Measurements from ENCODE around the gene RUVBL2. TPM values are rescaled to one million over a fixed set of nuclear protein-coding genes. Genes with fewer than 3 reads are reported as not detected.

RUVBL2 gene
- total and polyA plus RNA-seq, 9 donors: 11.4 to 101 (median 53.4) TPM

DNA sequence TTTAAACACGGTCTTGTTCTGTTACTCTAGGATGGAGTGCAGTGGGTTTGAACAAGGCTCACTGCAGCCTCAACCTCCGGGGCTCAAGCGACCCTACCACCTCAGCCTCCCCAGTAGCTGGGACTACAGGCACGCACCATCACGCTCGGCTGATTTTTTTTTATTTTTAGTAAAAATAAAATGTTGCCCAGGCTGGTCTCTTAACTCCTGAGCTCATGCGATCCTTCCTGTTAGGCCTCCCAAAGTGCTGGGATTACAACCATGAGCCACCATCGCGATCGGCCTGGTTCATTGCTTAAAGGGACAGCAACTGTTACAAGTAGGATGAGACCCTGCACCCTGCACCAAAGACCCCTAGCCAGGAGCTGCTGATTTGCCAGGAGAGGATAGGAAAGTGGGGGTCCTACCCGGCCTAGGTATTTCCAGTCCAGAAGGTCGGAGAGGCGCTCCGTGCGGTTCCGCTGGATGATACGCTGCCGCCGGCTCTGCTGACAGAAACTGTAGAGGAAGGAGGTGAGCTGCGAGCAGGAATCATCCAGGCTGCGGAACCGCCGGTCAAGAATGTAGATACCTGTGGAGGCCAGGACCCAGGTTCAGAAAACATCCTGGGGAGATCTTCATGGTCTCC lies 23.4 kb upstream of the RUVBL2 start:
- WGBS, 3 donors: 81 to 82% (median 82%) methylated on average over 22 to 23 of the region's 23 CpGs

DNA sequence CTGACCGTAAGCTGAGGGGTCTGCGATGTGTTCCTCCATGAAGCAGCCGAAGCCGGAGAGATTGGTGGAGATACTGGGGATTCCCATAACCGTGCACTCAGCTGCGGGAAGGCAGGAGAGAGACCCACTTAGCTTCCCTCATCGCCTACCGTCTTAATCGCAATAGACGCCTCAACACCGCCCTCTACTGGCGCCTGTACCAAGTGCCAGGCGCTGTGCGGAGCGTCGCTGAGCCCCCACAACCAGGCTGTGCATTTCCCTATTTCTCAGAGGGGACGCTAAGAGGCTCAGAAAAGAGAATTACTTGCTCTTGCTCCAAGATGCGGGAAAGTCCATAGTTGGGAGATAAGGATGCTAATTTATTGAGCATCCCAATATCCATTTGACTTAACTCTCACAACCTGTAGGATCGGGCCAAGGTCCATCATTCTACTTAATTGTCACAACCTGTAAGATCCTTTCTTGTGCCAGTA lies 22.7 kb upstream of the RUVBL2 start:
- Histone ChIP-seq H3K4me1 (ENCODE audit: insufficient read depth) (peaks cover 3% of the 10 kb centered on the region), H3K27me3 (no peaks in the 10 kb centered on the region), H3K9me3 (no peaks in the 10 kb centered on the region), H3K36me3 (no peaks in the 10 kb centered on the region), H3K27ac (no peak overlapping the region), H3K4me3 (no peak overlapping the region)
- peak; percentile 78 to 91 (median 85) for DNase-seq
- TF ChIP-seq, protein P1, sequence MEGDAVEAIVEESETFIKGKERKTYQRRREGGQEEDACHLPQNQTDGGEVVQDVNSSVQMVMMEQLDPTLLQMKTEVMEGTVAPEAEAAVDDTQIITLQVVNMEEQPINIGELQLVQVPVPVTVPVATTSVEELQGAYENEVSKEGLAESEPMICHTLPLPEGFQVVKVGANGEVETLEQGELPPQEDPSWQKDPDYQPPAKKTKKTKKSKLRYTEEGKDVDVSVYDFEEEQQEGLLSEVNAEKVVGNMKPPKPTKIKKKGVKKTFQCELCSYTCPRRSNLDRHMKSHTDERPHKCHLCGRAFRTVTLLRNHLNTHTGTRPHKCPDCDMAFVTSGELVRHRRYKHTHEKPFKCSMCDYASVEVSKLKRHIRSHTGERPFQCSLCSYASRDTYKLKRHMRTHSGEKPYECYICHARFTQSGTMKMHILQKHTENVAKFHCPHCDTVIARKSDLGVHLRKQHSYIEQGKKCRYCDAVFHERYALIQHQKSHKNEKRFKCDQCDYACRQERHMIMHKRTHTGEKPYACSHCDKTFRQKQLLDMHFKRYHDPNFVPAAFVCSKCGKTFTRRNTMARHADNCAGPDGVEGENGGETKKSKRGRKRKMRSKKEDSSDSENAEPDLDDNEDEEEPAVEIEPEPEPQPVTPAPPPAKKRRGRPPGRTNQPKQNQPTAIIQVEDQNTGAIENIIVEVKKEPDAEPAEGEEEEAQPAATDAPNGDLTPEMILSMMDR (IDR thresholded peaks at IDR 0.05): peak; percentile 81 to 84 (median 84)
- TF ChIP-seq POLR2A (IDR thresholded peaks at IDR 0.05): no peak
- TF ChIP-seq EP300 (IDR thresholded peaks at IDR 0.05): no peak
- intact Hi-C loops (cut with DNase I): loop anchor here in 2 of 4 donors (5.0 kb wide), 2 partner anchors 184 to 189 kb away; no protein-coding TSS in a partner anchor
- 17 to 20% (median 19%) methylated on average over 19 of the region's 19 CpGs for WGBS, 3 donors

More for the DNA sequence above, 23.4 kb upstream of the RUVBL2 start:
- intact Hi-C loops (cut with DNase I): loop anchor here in 2 of 4 donors (5.0 kb wide), 2 partner anchors 183 to 188 kb away; no protein-coding TSS in a partner anchor
- Histone ChIP-seq H3K4me3 (no peak overlapping the region), H3K27me3 (no peaks in the 10 kb centered on the region), H3K4me1 (ENCODE audit: insufficient read depth) (peaks cover 3% of the 10 kb centered on the region), H3K36me3 (no peaks in the 10 kb centered on the region), H3K27ac (no peak overlapping the region), H3K9me3 (no peaks in the 10 kb centered on the region)
- DNase-seq: peak in 2 of 5 donors; percentile 40 to 45
- TF ChIP-seq POLR2A (IDR thresholded peaks at IDR 0.05) (no peak), EP300 (IDR thresholded peaks at IDR 0.05) (no peak)
- TF ChIP-seq, protein P1 (IDR thresholded peaks at IDR 0.05): no peak

- TF ChIP-seq POLR2A (IDR thresholded peaks at IDR 0.05): no peak
- TF ChIP-seq EP300 (IDR thresholded peaks at IDR 0.05): no peak
- Histone ChIP-seq H3K36me3 (no peaks in the 10 kb centered on the region), H3K27me3 (no peaks in the 10 kb centered on the region), H3K27ac (no peak overlapping the region), H3K4me3 (no peak overlapping the region), H3K4me1 (ENCODE audit: insufficient read depth) (no peaks in the 10 kb centered on the region), H3K9me3 (no peaks in the 10 kb centered on the region)
- intact Hi-C loops (cut with DNase I): loop anchor here in 1 of 4 donors (5.0 kb wide), 1 partner anchor 179 kb away; no protein-coding TSS in a partner anchor
- no peak for DNase-seq
- WGBS, 3 donors: 84 to 87% (median 85%) methylated on average over 13 of the region's 13 CpGs
These were observed 17.5 kb upstream of the RUVBL2 start for GRCh38 chr19:48975947-48976847.

- no peak overlapping the region for H3K27ac ChIP-seq
- no peaks in the 10 kb centered on the region for H3K9me3 ChIP-seq
- no peaks in the 10 kb centered on the region for H3K36me3 ChIP-seq
- no peaks in the 10 kb centered on the region for H3K4me1 ChIP-seq (ENCODE audit: insufficient read depth)
- intact Hi-C loops (cut with DNase I): loop anchor here in 1 of 4 donors (5.0 kb wide), 1 partner anchor 180 kb away; no protein-coding TSS in a partner anchor
- no peak for DNase-seq
- 75 to 92% (median 87%) methylated on average over 2 of the region's 2 CpGs for WGBS, 3 donors
- TF ChIP-seq, protein P1 (IDR thresholded peaks at IDR 0.05): no peak
- TF ChIP-seq POLR2A (IDR thresholded peaks at IDR 0.05): no peak
- TF ChIP-seq EP300 (IDR thresholded peaks at IDR 0.05): no peak
- H3K27me3 ChIP-seq: no peaks in the 10 kb centered on the region
- no peak overlapping the region for H3K4me3 ChIP-seq
These were observed 16.6 kb upstream of the RUVBL2 start for GRCh38 chr19:48977061-48977460.
